Measurements from ENCODE around the gene RAB1A.

- TF ChIP-seq CTCF (conservative IDR thresholded peaks at IDR 0.05; ENCODE audit: low read depth, low read length), result no peak
- TF ChIP-seq EZH2 (IDR thresholded peaks at IDR 0.05; ENCODE audit: borderline replicate concordance, low read depth, low read length, poor library complexity, severe bottlenecking), result no peak
These were observed 29.4 kb upstream of the RAB1A start for GRCh38 chr2:65159261-65159660.

Measured in A673 (cell line).